GM23338 (cell line): ENCODE results near the gene FES. TPM values are rescaled to one million over a fixed set of nuclear protein-coding genes. Genes with fewer than 3 reads are reported as not detected.

Source experiments
- ATAC-seq: fragments of 200-7000 bp; cut with Tn5 transposase; 3 replicates; pipeline ENCODE4 v1.9.1; 2020
- DNase-seq: peaks from one replicate; pipeline ENCODE4 v3.0.0-alpha.2; 2015; ENCODE audit warnings: low spot score
- H2AFZ ChIP-seq: fragments of 200-600 bp; sonication (generic); 2 replicates; pipeline ENCODE4 v1.8.0; 2016; ENCODE audit warnings: antibody characterized with exemption, mild to moderate bottlenecking, moderate library complexity
- H3F3A ChIP-seq: fragments of 200-600 bp; sonication (generic); replicated peaks from 2 replicates; pipeline ENCODE4 v1.8.0; 2017; ENCODE audit warnings: antibody characterized with exemption, mixed run types, low read depth
- H3K27ac ChIP-seq: fragments of 200-600 bp; sonication (generic); 2 replicates; pipeline ENCODE4 v1.6.1; 2016; ENCODE audit warnings: low read depth
- H3K27me3 ChIP-seq: fragments of 200-600 bp; sonication (generic); 2 replicates; pipeline ENCODE4 v1.8.0; 2016; ENCODE audit warnings: mild to moderate bottlenecking, mixed run types, moderate library complexity; ENCODE audit not compliant: insufficient read depth
- H3K36me3 ChIP-seq: fragments of 200-600 bp; sonication (generic); 2 replicates; pipeline ENCODE4 v1.8.0; 2016; ENCODE audit warnings: mild to moderate bottlenecking; ENCODE audit not compliant: insufficient read depth
- H3K4me1 ChIP-seq: fragments of 200-600 bp; sonication (generic); 2 replicates; pipeline ENCODE4 v1.8.0; 2016; ENCODE audit warnings: mild to moderate bottlenecking, moderate library complexity; ENCODE audit not compliant: insufficient read depth
- H3K4me2 ChIP-seq: fragments of 200-600 bp; sonication (generic); 2 replicates; pipeline ENCODE4 v1.7.1; 2017; ENCODE audit warnings: mixed run types
- H3K4me3 ChIP-seq: fragments of 200-600 bp; sonication (generic); 2 replicates; pipeline ENCODE4 v1.6.1; 2016; ENCODE audit warnings: mixed run types
- H3K79me2 ChIP-seq: fragments of 200-600 bp; sonication (generic); replicated peaks from 2 replicates; pipeline ENCODE4 v1.8.0; 2017; ENCODE audit warnings: mild to moderate bottlenecking; ENCODE audit not compliant: insufficient read depth
- H3K9me2 ChIP-seq: fragments of 200-600 bp; sonication (generic); 2 replicates; pipeline ENCODE4 v1.8.0; 2017; ENCODE audit not compliant: insufficient read depth
- H4K20me1 ChIP-seq: fragments of 200-600 bp; sonication (generic); replicated peaks from 2 replicates; pipeline ENCODE4 v1.8.0; 2017; ENCODE audit warnings: mild to moderate bottlenecking; ENCODE audit not compliant: insufficient read depth
- H3K27ac Mint-ChIP-seq: 2 replicates; pipeline ENCODE4 v1.8.0; 2020; ENCODE audit warnings: inconsistent platforms, mild to moderate bottlenecking, moderate library complexity, mixed read lengths
- H3K27me3 Mint-ChIP-seq: 3 replicates; pipeline ENCODE4 v1.8.0; 2022; ENCODE audit warnings: low read depth, mild to moderate bottlenecking, moderate library complexity, mixed read lengths, inconsistent platforms; ENCODE audit not compliant: insufficient read depth, poor library complexity
- H3K36me3 Mint-ChIP-seq: 3 replicates; pipeline ENCODE4 v1.8.0; 2021; ENCODE audit warnings: low read depth, mild to moderate bottlenecking, inconsistent platforms, moderate library complexity, mixed read lengths
- H3K4me1 Mint-ChIP-seq: 3 replicates; pipeline ENCODE4 v1.8.0; 2020; ENCODE audit warnings: mild to moderate bottlenecking, inconsistent platforms, mixed read lengths
- H3K4me3 Mint-ChIP-seq: 3 replicates; pipeline ENCODE4 v1.8.0; 2021; ENCODE audit warnings: moderate library complexity, mild to moderate bottlenecking, inconsistent platforms, mixed read lengths
- H3K9me3 Mint-ChIP-seq: 3 replicates; pipeline ENCODE4 v1.8.0; 2020; ENCODE audit warnings: moderate library complexity, mild to moderate bottlenecking, inconsistent platforms, mixed read lengths
- CREB1 ChIP-seq: fragments of 250-450 bp; sonication (Bioruptor Pico); IDR thresholded peaks from 2 replicates; pipeline ENCODE4 v1.5.0; 2020; ENCODE audit warnings: low read depth, mild to moderate bottlenecking, moderate library complexity
- EZH2 ChIP-seq: fragments of 200-600 bp; sonication (generic); IDR thresholded peaks from one replicate; pipeline ENCODE4 v1.8.0; 2017; ENCODE audit warnings: antibody characterized with exemption, mild to moderate bottlenecking, low read depth; ENCODE audit not compliant: unreplicated experiment
- JUNB ChIP-seq: IDR thresholded peaks from one replicate; pipeline ENCODE4 v1.6.1; 2016; ENCODE audit warnings: antibody characterized with exemption; ENCODE audit not compliant: unreplicated experiment
- NANOG ChIP-seq: IDR thresholded peaks from 2 replicates; pipeline ENCODE4 v1.6.1; 2016; ENCODE audit warnings: antibody characterized with exemption, borderline replicate concordance
- POLR2AphosphoS5 ChIP-seq: IDR thresholded peaks from 2 replicates; pipeline ENCODE4 v1.6.1; 2016; ENCODE audit warnings: antibody characterized with exemption, low read depth
- ZNF114 ChIP-seq: fragments of 250-450 bp; sonication (Bioruptor Pico); IDR thresholded peaks from 2 replicates; pipeline ENCODE4 v1.5.0; 2020; ENCODE audit warnings: mild to moderate bottlenecking, moderate library complexity
- ZNF331 ChIP-seq: fragments of 250-450 bp; sonication (Bioruptor Pico); IDR thresholded peaks from 2 replicates; pipeline ENCODE4 v1.5.0; 2020; ENCODE audit warnings: low read depth, mild to moderate bottlenecking, moderate library complexity
- polyA plus RNA-seq: library from polyadenylated mRNA; unstranded; fragments of >200 nt; fragmentation: Nextera tagmentation; extraction: Ambion mirVana; gene quantifications from 2 replicates; pipeline ENCODE4 v1.2.1, GENCODE V29; 2016
- total RNA-seq: library from RNA; depleted of rRNA; stranded (reverse); fragments of >200 nt; shearing (Covaris generic); gene quantifications from 2 replicates; pipeline ENCODE4 v1.2.3, GENCODE V29; 2014
- TF ChIP-seq, protein P1 (sequence below): IDR thresholded peaks from one replicate; pipeline ENCODE4 v1.6.1; 2018; ENCODE audit warnings: antibody characterized with exemption; ENCODE audit not compliant: unreplicated experiment
- TF ChIP-seq, protein P2 (sequence below), 2 experiments: fragments of 200-600 bp in 1 of 2; sonication (generic) in 1 of 2; conservative IDR thresholded peaks; 2 replicates each; pipeline versions ENCODE4 v1.5.1 to v1.6.1; 2016 to 2017; ENCODE audit warnings: antibody characterized with exemption in 2 of 2, low read depth in 2 of 2, mild to moderate bottlenecking in 2 of 2, moderate library complexity in 1 of 2
- TF ChIP-seq, protein P3 (sequence below): fragments of 250-450 bp; sonication (Bioruptor Pico); IDR thresholded peaks from 2 replicates; pipeline ENCODE4 v1.5.0; 2020; ENCODE audit warnings: mild to moderate bottlenecking, moderate library complexity

Gene FES
- total and polyA plus RNA-seq, 2 experiments from 2014 or later, result 2.7 to 14.4 TPM

DNA sequence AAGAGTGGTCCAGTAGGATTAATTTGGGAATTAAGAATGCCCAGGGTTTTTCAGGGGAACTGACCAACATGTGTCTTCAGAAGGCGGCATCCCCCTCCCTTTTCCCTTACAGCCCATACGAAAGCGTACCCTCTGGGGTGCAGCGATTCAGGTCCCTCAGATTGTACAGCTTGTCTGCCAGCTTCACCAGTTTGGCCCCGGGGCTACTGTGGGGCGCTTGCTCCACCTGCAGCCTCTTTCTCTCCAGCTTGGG, 47.2 kb downstream of the FES start:
- no peaks in the 10 kb centered on the region; the same call in 1 of the 2 replicates for H4K20me1 ChIP-seq
- H2AFZ ChIP-seq, result peak overlapping the region; percentile 100; the same call in 1 of the 2 replicates
- ATAC-seq (no peak), DNase-seq (no peak)
- Mint-ChIP-seq H3K4me3 (peak overlapping the region; percentile 97), H3K9me3 (no peaks in the 10 kb centered on the region), H3K27ac (no peak overlapping the region), H3K4me1 (peaks cover 26% of the 10 kb centered on the region), H3K36me3 (peaks cover 4% of the 10 kb centered on the region; the same call in 2 of the 3 replicates), H3K27me3 (peaks cover 15% of the 10 kb centered on the region)
- no peaks in the 10 kb centered on the region for H3K9me2 ChIP-seq
- H3K79me2 ChIP-seq, result no peaks in the 10 kb centered on the region; the same call in 1 of the 2 replicates
- H3K27ac ChIP-seq, result no peak overlapping the region
- H3K4me1 ChIP-seq, result peaks cover 23% of the 10 kb centered on the region
- H3K4me3 ChIP-seq, result peak overlapping the region; percentile 94
- peaks cover 10% of the 10 kb centered on the region; the same call in 1 of the 2 replicates for H3K27me3 ChIP-seq
- no peaks in the 10 kb centered on the region for H3K36me3 ChIP-seq
- H3F3A ChIP-seq, result peaks cover 6% of the 10 kb centered on the region; the same call in 1 of the 2 replicates
- TF ChIP-seq, protein P1, sequence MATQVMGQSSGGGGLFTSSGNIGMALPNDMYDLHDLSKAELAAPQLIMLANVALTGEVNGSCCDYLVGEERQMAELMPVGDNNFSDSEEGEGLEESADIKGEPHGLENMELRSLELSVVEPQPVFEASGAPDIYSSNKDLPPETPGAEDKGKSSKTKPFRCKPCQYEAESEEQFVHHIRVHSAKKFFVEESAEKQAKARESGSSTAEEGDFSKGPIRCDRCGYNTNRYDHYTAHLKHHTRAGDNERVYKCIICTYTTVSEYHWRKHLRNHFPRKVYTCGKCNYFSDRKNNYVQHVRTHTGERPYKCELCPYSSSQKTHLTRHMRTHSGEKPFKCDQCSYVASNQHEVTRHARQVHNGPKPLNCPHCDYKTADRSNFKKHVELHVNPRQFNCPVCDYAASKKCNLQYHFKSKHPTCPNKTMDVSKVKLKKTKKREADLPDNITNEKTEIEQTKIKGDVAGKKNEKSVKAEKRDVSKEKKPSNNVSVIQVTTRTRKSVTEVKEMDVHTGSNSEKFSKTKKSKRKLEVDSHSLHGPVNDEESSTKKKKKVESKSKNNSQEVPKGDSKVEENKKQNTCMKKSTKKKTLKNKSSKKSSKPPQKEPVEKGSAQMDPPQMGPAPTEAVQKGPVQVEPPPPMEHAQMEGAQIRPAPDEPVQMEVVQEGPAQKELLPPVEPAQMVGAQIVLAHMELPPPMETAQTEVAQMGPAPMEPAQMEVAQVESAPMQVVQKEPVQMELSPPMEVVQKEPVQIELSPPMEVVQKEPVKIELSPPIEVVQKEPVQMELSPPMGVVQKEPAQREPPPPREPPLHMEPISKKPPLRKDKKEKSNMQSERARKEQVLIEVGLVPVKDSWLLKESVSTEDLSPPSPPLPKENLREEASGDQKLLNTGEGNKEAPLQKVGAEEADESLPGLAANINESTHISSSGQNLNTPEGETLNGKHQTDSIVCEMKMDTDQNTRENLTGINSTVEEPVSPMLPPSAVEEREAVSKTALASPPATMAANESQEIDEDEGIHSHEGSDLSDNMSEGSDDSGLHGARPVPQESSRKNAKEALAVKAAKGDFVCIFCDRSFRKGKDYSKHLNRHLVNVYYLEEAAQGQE, result no peak
- no peak for TF ChIP-seq JUNB
- TF ChIP-seq POLR2AphosphoS5, result no peak
- TF ChIP-seq, protein P2, sequence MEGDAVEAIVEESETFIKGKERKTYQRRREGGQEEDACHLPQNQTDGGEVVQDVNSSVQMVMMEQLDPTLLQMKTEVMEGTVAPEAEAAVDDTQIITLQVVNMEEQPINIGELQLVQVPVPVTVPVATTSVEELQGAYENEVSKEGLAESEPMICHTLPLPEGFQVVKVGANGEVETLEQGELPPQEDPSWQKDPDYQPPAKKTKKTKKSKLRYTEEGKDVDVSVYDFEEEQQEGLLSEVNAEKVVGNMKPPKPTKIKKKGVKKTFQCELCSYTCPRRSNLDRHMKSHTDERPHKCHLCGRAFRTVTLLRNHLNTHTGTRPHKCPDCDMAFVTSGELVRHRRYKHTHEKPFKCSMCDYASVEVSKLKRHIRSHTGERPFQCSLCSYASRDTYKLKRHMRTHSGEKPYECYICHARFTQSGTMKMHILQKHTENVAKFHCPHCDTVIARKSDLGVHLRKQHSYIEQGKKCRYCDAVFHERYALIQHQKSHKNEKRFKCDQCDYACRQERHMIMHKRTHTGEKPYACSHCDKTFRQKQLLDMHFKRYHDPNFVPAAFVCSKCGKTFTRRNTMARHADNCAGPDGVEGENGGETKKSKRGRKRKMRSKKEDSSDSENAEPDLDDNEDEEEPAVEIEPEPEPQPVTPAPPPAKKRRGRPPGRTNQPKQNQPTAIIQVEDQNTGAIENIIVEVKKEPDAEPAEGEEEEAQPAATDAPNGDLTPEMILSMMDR (conservative IDR thresholded peaks at IDR 0.05; ENCODE audit: low read depth in 2 of 2), result no peak
- TF ChIP-seq ZNF331 (CRISPR knock-in tag), result no peak
- TF ChIP-seq, protein P3, sequence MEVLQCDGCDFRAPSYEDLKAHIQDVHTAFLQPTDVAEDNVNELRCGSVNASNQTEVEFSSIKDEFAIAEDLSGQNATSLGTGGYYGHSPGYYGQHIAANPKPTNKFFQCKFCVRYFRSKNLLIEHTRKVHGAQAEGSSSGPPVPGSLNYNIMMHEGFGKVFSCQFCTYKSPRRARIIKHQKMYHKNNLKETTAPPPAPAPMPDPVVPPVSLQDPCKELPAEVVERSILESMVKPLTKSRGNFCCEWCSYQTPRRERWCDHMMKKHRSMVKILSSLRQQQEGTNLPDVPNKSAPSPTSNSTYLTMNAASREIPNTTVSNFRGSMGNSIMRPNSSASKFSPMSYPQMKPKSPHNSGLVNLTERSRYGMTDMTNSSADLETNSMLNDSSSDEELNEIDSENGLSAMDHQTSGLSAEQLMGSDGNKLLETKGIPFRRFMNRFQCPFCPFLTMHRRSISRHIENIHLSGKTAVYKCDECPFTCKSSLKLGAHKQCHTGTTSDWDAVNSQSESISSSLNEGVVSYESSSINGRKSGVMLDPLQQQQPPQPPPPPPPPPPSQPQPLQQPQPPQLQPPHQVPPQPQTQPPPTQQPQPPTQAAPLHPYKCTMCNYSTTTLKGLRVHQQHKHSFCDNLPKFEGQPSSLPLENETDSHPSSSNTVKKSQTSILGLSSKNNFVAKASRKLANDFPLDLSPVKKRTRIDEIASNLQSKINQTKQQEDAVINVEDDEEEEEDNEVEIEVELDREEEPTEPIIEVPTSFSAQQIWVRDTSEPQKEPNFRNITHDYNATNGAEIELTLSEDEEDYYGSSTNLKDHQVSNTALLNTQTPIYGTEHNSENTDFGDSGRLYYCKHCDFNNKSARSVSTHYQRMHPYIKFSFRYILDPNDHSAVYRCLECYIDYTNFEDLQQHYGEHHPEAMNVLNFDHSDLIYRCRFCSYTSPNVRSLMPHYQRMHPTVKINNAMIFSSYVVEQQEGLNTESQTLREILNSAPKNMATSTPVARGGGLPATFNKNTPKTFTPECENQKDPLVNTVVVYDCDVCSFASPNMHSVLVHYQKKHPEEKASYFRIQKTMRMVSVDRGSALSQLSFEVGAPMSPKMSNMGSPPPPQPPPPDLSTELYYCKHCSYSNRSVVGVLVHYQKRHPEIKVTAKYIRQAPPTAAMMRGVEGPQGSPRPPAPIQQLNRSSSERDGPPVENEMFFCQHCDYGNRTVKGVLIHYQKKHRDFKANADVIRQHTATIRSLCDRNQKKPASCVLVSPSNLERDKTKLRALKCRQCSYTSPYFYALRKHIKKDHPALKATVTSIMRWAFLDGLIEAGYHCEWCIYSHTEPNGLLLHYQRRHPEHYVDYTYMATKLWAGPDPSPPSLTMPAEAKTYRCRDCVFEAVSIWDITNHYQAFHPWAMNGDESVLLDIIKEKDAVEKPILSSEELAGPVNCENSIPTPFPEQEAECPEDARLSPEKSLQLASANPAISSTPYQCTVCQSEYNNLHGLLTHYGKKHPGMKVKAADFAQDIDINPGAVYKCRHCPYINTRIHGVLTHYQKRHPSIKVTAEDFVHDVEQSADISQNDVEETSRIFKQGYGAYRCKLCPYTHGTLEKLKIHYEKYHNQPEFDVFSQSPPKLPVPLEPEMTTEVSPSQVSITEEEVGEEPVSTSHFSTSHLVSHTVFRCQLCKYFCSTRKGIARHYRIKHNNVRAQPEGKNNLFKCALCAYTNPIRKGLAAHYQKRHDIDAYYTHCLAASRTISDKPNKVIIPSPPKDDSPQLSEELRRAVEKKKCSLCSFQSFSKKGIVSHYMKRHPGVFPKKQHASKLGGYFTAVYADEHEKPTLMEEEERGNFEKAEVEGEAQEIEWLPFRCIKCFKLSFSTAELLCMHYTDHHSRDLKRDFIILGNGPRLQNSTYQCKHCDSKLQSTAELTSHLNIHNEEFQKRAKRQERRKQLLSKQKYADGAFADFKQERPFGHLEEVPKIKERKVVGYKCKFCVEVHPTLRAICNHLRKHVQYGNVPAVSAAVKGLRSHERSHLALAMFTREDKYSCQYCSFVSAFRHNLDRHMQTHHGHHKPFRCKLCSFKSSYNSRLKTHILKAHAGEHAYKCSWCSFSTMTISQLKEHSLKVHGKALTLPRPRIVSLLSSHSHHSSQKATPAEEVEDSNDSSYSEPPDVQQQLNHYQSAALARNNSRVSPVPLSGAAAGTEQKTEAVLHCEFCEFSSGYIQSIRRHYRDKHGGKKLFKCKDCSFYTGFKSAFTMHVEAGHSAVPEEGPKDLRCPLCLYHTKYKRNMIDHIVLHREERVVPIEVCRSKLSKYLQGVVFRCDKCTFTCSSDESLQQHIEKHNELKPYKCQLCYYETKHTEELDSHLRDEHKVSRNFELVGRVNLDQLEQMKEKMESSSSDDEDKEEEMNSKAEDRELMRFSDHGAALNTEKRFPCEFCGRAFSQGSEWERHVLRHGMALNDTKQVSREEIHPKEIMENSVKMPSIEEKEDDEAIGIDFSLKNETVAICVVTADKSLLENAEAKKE (CRISPR knock-in tag), result no peak
- TF ChIP-seq CREB1, result no peak
- TF ChIP-seq ZNF114 (CRISPR knock-in tag), result no peak
- TF ChIP-seq EZH2, result no peak
- TF ChIP-seq NANOG, result no peak
- peak overlapping the region; percentile 97 for H3K4me2 ChIP-seq
